Measurements from ENCODE around the gene CA5B. TPM values are rescaled to one million over a fixed set of nuclear protein-coding genes. Genes with fewer than 3 reads are reported as not detected.
"Not testable (repeated sequence)": the region's sequence is repeated elsewhere in the genome, so short reads cannot be mapped to it uniquely, and the experiment has no call there.

Gene CA5B
- total RNA-seq = 24.2 TPM

DNA sequence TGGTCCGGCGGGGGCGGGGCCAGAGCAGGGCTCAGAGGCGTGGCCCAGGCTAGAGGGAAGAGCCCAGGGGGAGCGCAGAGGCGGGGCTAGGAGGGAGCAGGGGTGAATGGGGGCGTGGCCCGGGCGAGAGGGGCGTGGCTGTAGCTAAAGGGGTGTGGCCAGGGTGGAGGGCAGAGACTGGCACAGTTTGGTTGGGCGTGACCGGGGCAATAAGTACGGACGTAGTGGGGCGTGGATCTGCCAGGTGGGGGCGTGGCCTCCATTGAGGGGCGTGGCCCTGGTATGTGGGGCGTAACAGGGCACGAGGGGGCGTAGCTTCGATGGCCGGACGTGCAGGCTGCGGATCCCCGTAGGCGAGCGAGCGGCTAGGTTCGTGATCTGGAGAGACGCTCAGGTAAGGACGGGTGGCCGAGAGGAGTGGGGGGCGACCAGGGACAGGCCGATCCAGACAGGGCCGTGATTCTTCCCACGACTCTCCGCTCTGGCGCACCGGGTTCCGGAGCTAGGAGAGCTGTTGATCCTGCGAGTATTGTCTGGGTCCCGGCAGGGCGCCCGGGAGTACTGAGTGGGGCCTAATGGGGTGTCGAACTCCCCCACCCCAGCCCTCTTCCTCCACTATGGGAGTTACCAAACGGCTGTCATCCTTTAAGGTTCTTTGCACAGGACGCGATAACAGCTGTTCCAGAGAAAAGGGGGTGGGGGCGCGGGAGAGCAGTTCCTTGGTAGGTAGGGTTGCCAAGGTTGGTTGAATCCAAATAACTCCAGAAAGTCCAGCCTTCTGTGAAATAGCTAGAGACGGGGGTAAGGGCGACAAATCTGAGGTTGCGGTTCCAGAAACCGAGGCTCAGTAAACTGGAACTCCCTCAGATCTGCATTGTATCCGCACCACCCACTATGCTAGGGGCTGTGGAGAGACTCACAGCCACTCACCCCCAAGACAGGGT is at the start of gene CA5B:
TSS of gene CA5B (plus strand) at position 312 of the 944 bp plus-strand sequence. CDS start 11,754 bp downstream, outside the sequence.
- peak; percentile 96 for DNase-seq (ENCODE audit: low spot score)

DNA sequence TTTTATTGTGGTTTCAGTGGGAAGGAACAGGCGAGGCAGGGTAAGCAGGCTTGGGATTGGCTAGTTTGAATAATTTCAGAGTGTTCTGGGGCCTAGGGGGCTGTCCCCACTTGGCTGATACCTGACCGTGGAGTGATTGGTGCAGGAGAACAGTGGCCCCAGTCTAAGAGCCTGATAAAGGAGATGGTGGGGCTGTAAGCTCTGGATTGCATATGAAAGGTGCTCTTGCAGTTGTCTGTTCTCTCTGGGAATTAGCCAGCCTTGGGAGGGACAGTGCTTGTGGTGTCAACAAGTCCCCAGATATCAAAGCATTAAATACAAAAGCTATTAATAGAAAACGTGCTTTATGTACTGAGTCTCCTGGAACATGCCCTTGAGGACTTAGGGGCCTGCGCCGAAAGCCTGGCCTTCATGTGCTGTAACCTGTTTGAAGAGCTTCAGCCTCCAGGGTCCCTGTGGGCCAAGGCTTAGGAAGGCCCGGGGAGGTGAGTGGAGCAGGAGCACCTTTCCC is 43.1 kb upstream of the CA5B start:
- no peak for DNase-seq (ENCODE audit: low spot score)

GRCh38 chrX:15696516-15696915 is 41.6 kb upstream of the CA5B start:
- DNase-seq (ENCODE audit: low spot score) = no peak

DNA sequence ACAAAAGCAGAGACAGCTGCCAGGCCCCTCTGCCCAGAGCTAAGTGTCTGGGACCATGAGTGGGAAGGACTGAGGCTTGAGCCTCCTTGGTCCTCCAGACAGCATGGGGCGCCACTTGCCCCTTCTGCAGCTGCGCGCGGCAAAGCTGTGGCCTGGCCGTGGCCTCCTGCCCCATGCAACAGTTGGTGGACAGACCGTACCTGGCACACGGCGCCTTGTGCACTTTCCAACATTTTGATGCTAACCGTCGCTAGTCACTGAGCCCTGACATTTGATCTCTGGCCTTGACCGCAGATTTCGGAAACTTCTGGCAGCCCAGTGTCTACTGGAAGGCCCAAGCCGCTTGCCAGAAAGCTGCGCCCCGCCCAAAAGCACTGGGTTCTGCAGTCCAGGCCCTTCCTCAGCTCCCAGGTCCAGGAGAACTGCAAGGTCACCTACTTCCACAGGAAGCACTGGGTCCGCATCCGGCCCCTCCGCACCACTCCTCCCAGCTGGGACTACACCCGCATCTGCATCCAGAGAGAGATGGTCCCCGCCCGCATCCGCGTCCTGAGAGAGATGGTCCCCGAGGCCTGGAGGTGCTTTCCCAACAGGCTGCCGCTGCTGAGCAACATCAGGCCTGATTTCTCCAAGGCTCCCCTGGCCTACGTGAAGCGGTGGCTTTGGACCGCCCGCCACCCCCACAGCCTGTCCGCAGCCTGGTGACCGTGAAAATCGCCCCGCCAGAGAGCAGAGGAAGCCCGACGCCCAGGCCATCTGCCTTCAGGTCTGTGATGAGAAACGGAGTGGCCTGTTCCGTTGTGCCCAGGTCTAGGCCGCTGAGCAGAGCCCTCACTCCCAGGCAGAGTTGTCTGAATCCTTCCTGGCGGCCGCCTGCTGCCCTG is 35.3 kb upstream of the CA5B start:
- DNase-seq (ENCODE audit: low spot score) = no peak

- DNase-seq (ENCODE audit: low spot score) = not testable (repeated sequence)
Observed at GRCh38 chrX:15703809-15704208, 34.3 kb upstream of the CA5B start.

DNA sequence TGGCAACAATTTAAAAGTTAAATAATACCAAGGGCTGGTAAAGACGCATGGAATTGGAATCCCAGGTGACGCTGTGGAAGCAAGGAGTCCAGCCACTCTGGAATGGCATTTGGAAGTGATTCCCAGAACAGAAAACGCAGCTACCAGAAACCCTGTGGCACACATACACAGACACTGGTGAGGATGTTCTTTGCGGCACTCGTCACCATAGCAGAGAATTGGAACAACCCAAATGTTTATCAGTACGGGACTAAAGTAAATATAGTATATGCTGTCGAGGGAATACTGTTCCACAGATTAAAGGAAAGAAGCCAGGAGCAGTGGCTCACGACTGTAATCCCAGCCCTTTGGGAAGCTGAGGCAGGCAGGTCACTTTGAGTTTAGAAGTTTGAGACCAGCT is 33.8 kb upstream of the CA5B start:
- not testable (repeated sequence) for DNase-seq (ENCODE audit: low spot score)

GRCh38 chrX:15714529-15714928 is 23.5 kb upstream of the CA5B start:
- DNase-seq (ENCODE audit: low spot score) = no peak

DNA sequence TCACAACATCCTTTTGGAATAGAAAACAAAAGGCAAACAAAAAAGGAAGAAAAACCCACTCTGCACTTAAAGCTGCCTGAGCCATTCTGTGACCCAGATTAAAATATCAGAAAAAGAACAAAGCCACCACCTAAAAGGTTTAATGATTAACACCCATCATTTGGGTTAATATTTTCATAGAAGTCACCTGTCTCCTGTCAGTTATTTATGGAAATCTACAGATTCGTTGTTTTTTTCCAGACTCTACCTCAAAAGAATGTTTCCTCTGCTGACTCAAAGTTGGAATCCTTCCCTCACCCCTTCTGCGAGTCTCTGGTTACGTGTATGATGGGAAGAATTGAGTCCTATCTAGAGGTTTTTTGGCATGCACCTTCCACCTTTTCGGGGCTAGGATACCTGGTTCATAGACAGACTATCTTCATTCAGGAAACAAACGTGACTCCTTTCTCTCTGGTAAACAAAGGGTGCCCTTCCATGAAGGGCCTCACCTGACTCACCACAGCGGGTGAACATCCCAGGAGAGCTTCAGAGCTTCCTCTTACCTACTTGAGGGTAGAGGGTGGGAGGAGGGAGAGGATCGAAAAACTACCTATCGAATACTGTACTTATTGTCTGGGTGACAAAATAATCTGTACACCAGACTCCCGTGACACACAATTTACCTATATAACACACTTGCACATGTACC is 19.6 kb upstream of the CA5B start:
- no peak for DNase-seq (ENCODE audit: low spot score)

GRCh38 chrX:15719324-15719968 is 18.6 kb upstream of the CA5B start:
- DNase-seq (ENCODE audit: low spot score) = no peak

- DNase-seq (ENCODE audit: low spot score) = no peak
Observed at GRCh38 chrX:15721911-15722310, 16.2 kb upstream of the CA5B start.

- DNase-seq (ENCODE audit: low spot score) = no peak
Observed at GRCh38 chrX:15723887-15724517, 14.1 kb upstream of the CA5B start.

GRCh38 chrX:15724911-15725310 is 13.2 kb upstream of the CA5B start:
- DNase-seq (ENCODE audit: low spot score) = no peak

GRCh38 chrX:15731368-15731767 is 6.7 kb upstream of the CA5B start:
- DNase-seq (ENCODE audit: low spot score) = not testable (repeated sequence)

- DNase-seq (ENCODE audit: low spot score) = no peak
Observed at GRCh38 chrX:15737190-15737958, 696 bp upstream of the CA5B start.

DNA sequence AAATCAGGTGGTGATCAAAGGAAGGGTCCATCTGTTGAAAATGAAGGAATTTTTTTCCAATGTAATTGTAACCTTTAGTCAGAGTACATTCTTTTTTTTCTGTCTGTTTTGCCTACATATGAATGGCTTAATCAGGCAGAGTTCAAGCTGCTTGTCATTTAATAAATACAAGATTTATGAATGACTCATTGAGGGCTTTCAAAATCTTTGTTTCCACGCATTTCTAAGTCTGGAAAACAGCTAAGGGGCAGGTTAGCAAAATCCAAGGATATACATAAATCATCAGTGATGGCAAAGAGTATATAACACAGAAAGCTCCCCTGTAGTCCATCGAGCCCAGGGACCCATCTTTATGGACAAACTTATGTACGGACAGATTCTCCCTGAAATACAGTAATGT is 1.8 kb downstream of the CA5B start:
- no peak for DNase-seq (ENCODE audit: low spot score)

GRCh38 chrX:15744181-15744867 is 6.3 kb downstream of the CA5B start:
- DNase-seq (ENCODE audit: low spot score) = no peak

GRCh38 chrX:15745179-15745578 is 7.1 kb downstream of the CA5B start:
- no peak for DNase-seq (ENCODE audit: low spot score)

DNA sequence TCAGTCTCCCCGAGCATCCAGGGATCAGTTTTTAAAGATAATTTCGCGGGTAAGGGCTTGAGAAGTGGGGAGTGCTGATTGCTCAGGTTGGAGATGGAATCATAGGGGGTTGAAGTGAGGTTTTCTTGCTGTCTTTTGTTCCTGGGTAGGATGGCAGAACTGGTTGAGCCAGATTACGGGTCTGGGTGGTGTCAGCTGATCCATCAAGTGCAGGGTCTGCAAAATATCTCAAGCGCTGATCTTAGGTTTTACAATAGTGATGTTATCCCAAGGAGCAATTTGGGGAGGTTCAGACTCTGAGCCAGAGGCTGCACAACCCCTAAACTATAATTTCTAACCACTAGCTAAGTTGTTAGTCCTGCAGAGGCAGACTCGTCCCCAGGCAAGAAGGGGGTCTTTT is 8.6 kb downstream of the CA5B start:
- not testable (repeated sequence) for DNase-seq (ENCODE audit: low spot score)

DNA sequence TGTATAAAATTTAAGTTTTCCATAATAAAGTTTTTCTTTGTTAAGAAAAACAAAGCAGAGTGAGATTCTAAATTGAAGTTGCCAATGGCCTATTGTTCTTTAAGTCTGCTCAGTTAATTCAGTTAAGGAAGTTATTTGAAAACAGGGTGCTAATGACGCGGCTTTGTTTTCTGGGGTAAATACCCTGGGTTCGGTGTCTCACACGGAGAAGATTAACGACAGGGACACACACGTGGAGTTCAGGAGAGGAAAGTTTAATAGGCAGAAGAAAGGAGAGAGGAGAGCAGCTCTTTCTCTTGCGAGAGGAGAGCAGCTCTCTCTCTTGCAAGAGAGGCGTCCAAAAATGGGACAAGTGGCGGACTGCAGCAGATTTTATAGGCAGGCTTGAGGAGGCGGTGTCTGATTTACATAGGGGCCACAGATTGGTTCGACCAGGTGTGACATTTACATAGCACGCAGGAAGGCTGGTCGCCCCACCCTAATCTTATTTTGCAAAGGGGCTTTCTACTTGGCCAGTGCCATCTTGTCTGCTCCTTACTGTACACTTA is 9.6 kb downstream of the CA5B start:
- no peak for DNase-seq (ENCODE audit: low spot score)
